Fibroblast of lung (primary cell): ENCODE results near the gene DSCAML1.

Experiments used
- CTCF ChIP-seq, 2 donors: IDR thresholded peaks in 1 of 2; conservative IDR thresholded peaks in 1 of 2; 1 replicate in 1 of 2; 2 replicates in 1 of 2; pipeline ENCODE4 v1.5.1; 2011 to 2012; ENCODE audit warnings: low read length in 2 of 2, control low read depth in 1 of 2, inconsistent platforms in 1 of 2, low read depth in 1 of 2, mild to moderate bottlenecking in 1 of 2
- EZH2 ChIP-seq: IDR thresholded peaks from 2 replicates; pipeline ENCODE4 v1.5.1; 2012; ENCODE audit warnings: low read length, control low read depth, mild to moderate bottlenecking; ENCODE audit errors: missing control alignments

DNA sequence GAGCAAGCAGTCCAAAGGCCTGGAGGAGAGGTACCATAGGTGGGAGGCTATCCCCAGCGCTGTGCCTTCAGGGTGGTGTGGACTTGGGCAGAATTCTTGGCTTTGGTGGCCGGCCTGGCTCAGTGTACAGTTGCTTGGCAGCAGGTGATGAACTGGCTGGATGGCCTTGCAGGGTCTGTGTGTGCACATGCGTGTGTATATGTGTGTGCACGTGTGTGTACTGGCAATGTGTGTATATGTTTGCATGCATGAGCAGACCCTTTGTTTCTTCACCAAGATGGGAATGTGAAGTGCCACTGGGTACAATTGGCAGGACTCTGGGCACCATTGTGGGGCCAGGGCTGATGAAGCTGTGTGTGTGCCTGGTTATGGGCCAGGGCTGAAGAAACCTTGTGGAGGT is 416.3 kb downstream of the DSCAML1 start:
- no peak for TF ChIP-seq CTCF (conservative IDR thresholded peaks at IDR 0.05 in 1 of 2, IDR thresholded peaks at IDR 0.05 in 1 of 2; ENCODE audit: low read depth in 1 of 2, low read length in 2 of 2)
- no peak for TF ChIP-seq EZH2
